AG04450 (cell line): ENCODE measurements around the gene HNRNPM. TPM values are rescaled to one million over a fixed set of nuclear protein-coding genes. Genes with fewer than 3 reads are reported as not detected.

Experiments used
- CTCF ChIA-PET: fragments of 300-600, 350-600 bp; formaldehyde crosslinking; extraction: SDS; loops from one replicate; lab custom pipeline; 2022; ENCODE audit warnings: antibody characterized with exemption, inconsistent platforms; lab: Charles Lee
- POLR2A ChIA-PET: fragments of 350-600 bp; formaldehyde crosslinking; extraction: SDS; loops from one replicate; lab custom pipeline; 2021; ENCODE audit warnings: antibody characterized with exemption, inconsistent platforms; lab: Yijun Ruan, JAX
- DNase-seq: peaks from one replicate; pipeline ENCODE4 v3.0.0-alpha.2; 2011; ENCODE audit warnings: low read depth, low spot score
- H3K27ac ChIP-seq: one replicate; pipeline ENCODE4 v1.5.1; 2012; ENCODE audit warnings: low read depth, low read length, control low read depth
- H3K27me3 ChIP-seq: one replicate; pipeline ENCODE4 v1.6.0; 2012; ENCODE audit warnings: low read length; ENCODE audit not compliant: control insufficient read depth, insufficient read depth
- H3K4me3 ChIP-seq: 2 replicates; pipeline ENCODE4 v1.5.1; 2011; ENCODE audit warnings: mild to moderate bottlenecking, low read depth, low read length, control low read depth
- H3K9me3 ChIP-seq: 2 replicates; pipeline ENCODE4 v1.5.1; 2012; ENCODE audit warnings: low read length; ENCODE audit not compliant: control insufficient read depth, insufficient read depth
- polyA plus RNA-seq: library from polyadenylated mRNA; depleted of rRNA; stranded (reverse); fragments of >200 nt; gene quantifications from 2 replicates; pipeline ENCODE4 v1.2.3, GENCODE V29; 2011
- TF ChIP-seq, protein P1 (sequence below): IDR thresholded peaks from 2 replicates; pipeline ENCODE4 v1.5.1; 2011; ENCODE audit warnings: low read depth, low read length, control low read depth, inconsistent platforms

The HNRNPM gene
- polyA plus RNA-seq, 1 experiment, result 122 TPM

DNA sequence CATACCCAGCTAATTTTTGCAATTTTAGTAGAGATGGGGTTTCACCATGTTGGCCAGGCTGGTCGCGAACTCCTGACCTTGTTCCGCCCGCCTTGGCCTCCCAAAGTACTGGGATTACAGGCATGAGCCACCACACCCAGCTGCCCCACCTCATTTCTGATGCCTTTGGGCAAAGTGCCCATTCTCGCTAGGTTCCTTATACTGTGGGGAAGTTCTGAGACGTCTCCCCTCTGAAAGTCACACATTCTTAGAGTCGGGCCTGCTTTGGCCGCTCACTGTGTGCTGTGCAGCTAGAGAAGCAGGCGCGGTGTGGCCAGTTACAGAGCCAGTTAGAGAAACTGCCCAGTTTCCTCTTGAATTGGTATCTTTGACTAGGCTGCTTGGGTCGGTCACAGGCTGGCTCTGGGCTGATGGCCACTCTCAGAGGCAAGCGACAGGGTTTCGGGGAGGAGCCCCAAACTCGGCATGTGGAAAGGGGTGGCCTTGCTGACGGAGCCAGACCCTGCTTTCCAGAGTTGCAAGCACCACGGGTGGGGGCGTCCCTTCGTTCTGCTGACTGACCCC is 39.6 kb downstream of the HNRNPM start:
- DNase-seq, result no peak
- CTCF ChIA-PET, result interaction anchor here (1.5 kb wide), 1 partner anchor 130 kb away, joined by 3 read pairs; no protein-coding TSS in a partner anchor
- POLR2A ChIA-PET, result no interaction called here

GRCh38 chr19:8485561-8486371 is 41.0 kb downstream of the HNRNPM start:
- Histone ChIP-seq H3K27ac (no peak overlapping the region), H3K27me3 (no peaks in the 10 kb centered on the region), H3K4me3 (no peak overlapping the region), H3K9me3 (no peaks in the 10 kb centered on the region; the same call in 1 of the 2 replicates)
- DNase-seq, result no peak
- ChIA-PET CTCF (no interaction called here), POLR2A (no interaction called here)
- TF ChIP-seq, protein P1, sequence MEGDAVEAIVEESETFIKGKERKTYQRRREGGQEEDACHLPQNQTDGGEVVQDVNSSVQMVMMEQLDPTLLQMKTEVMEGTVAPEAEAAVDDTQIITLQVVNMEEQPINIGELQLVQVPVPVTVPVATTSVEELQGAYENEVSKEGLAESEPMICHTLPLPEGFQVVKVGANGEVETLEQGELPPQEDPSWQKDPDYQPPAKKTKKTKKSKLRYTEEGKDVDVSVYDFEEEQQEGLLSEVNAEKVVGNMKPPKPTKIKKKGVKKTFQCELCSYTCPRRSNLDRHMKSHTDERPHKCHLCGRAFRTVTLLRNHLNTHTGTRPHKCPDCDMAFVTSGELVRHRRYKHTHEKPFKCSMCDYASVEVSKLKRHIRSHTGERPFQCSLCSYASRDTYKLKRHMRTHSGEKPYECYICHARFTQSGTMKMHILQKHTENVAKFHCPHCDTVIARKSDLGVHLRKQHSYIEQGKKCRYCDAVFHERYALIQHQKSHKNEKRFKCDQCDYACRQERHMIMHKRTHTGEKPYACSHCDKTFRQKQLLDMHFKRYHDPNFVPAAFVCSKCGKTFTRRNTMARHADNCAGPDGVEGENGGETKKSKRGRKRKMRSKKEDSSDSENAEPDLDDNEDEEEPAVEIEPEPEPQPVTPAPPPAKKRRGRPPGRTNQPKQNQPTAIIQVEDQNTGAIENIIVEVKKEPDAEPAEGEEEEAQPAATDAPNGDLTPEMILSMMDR, result no peak

More for the DNA sequence above, 39.6 kb downstream of the HNRNPM start:
- TF ChIP-seq, protein P1, result no peak
- H3K9me3 ChIP-seq, result no peaks in the 10 kb centered on the region
- H3K4me3 ChIP-seq, result no peak overlapping the region
- no peaks in the 10 kb centered on the region for H3K27me3 ChIP-seq
- no peak overlapping the region for H3K27ac ChIP-seq

DNA sequence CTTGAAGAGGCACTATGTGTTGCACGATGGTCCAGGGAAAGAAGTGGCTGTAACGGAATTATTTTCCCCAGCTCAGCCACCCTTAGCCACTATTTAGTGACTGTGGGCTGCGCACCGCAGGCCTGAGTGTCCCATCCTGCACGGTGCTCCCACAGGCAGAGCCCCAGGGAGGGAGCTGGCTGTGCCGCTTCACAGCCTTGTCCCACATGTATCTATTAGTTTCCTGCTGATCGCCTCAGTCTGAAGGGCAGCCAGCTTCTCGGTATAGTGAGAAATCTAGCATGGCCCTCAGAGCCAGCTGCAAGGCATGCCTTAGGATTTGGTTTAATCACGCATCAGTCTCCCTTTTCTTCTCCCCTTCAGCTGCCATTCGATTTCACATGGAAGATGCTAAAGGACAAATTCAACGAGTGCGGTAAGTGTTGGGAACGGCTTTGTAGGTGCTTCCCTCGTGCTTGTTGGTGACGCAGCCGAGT is 41.9 kb downstream of the HNRNPM start:
- ChIA-PET POLR2A (no interaction called here), CTCF (no interaction called here)
- Histone ChIP-seq H3K4me3 (no peak overlapping the region), H3K9me3 (no peaks in the 10 kb centered on the region; the same call in 1 of the 2 replicates), H3K27me3 (no peaks in the 10 kb centered on the region), H3K27ac (peak overlapping the region; percentile 21)
- no peak for DNase-seq
- TF ChIP-seq, protein P1, result no peak

GRCh38 chr19:8487137-8487851 is 42.5 kb downstream of the HNRNPM start:
- no peak overlapping the region for H3K4me3 ChIP-seq
- ChIA-PET CTCF (no interaction called here), POLR2A (interaction anchor here (0.6 kb wide), 1 partner anchor 890 kb away, joined by 3 read pairs; no protein-coding TSS in a partner anchor)
- H3K9me3 ChIP-seq, result no peaks in the 10 kb centered on the region; the same call in 1 of the 2 replicates
- TF ChIP-seq, protein P1, result no peak
- H3K27ac ChIP-seq, result peak overlapping the region; percentile 21
- H3K27me3 ChIP-seq, result no peaks in the 10 kb centered on the region
- DNase-seq, result no peak
